GM18951 (cell line): ENCODE measurements around the gene AURKA.
"Not testable (repeated sequence)": the region's sequence is repeated elsewhere in the genome, so short reads cannot be mapped to it uniquely, and the experiment has no call there.

Experiments used
- POLR2A ChIP-seq: IDR thresholded peaks from 4 replicates; pipeline ENCODE4 v1.6.1; 2011; ENCODE audit warnings: mild to moderate bottlenecking; ENCODE audit not compliant: insufficient read length, insufficient read depth; ENCODE audit errors: extremely low read depth
- in situ Hi-C: fragments of 300-500 bp; cut with MboI; formaldehyde crosslinking; loops from one replicate; pipeline ENCODE4 v1.12.0; 2022; ENCODE audit warnings: low sequenced_read_pairs, mixed read lengths, inconsistent platforms; ENCODE audit not compliant: unreplicated experiment

Gene AURKA

DNA sequence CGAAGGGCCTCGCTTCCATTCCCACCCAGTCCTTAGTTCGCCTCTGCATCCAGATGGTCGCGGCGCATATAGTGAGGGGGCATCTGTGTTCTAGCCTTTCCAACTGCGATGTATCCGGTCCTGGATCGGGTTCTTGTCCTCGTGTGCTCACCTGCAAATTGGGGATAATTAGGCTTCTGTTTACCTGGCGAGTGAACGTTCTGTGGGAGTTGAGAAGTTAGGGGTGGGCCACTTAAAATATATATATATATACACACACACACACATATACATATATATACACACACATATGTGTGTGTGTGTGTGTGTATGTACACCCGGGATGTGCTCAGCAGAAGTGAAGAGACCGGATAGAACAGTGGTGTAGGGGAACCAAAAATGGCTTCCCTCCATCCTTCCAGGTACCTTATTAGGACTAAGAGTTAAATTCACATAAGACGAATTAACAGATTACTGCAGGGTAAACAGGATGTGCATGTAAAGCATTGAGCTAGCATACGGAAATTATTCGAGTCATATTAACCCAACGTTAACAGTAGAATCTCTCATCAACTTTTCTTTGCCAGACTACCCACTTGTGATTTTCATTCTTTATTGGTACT, 967 bp upstream of the AURKA start:
- in situ Hi-C loops = no loop called here
- TF ChIP-seq POLR2A = no peak

DNA sequence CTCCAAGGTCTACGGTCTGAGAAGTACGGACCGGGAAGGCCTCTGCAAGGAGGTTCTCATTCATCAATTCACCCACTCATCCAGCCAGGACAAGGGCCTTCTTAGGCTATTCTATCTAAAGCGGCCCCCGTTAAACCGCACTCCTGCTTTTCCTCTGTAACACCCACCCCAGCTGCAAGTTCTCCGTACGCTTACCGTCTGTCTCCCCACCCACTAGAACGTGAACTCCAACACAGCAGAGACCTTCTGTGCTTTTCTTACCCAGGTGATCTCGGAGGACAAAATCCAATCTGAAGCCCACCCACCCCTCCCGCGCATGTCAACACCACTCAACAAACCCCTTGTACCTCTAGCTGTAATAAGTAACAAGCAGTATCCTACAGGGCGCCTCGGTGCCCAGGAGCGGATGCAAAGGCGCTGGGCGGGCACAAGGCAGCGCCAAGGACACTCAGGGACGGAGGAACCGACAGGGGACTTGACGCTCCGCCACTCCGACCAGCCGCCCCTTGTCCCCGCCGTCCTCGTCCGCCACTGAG, 351 bp downstream of the AURKA start:
- TF ChIP-seq POLR2A = no peak
- in situ Hi-C loops = no loop called here

DNA sequence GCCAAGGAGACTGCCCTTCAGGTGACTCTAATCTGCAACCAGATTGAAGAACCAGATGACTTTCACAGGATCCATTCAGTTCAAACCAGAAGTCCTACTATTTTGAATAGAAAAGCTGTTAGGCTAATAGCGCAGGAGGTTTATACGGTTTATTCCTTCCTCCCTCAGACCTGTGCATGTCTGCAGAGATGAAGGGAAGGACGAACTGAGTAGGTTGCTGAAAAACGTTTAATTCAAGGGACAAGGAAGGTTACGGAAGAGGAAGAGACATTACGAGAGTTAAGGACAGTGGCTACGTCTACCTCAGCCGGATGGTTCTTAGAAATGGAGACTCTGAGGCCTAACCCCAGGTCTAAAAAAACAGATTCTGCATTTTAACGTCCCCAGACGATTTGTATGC, 978 bp downstream of the AURKA start:
- in situ Hi-C loops = no loop called here
- TF ChIP-seq POLR2A = no peak

DNA sequence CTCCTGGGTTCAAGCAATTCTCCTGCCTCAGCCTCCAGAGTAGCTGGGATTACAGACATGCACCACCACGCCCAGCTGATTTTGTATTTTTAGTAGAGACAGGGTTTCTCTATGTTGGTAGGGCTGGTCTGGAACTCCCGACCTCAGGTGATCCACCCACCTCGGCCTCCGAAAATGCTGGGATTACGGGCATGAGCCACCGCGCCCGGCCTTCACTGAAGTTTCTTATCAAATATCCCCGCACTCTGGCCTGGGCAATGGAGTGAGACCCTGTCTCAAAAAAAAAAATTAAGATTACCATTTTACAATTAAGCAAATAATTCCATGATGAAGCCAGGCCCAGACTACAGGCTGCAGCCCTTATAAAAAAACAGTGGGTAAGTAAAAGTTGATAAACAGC, 1.6 kb downstream of the AURKA start:
- in situ Hi-C loops = not testable (repeated sequence)

DNA sequence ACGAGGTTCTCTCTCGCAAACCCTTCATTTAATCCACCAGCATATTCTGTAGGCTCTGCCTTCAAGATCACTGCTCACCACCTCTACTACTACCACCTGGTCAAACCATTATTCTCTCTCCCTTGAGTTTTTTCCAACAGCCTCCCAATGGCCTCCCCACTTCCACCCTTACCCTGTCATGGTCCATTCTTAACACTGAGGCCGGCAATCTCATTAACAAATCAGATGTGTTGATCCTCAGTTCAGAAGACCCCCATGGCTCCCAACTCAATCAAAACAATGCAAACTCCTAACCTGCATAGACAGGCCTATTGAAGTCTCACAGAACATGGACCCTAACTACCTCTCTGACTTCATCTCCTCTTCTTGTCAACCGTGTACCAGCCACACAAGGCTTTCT, 2.2 kb downstream of the AURKA start:
- TF ChIP-seq POLR2A = no peak
- in situ Hi-C loops = no loop called here

DNA sequence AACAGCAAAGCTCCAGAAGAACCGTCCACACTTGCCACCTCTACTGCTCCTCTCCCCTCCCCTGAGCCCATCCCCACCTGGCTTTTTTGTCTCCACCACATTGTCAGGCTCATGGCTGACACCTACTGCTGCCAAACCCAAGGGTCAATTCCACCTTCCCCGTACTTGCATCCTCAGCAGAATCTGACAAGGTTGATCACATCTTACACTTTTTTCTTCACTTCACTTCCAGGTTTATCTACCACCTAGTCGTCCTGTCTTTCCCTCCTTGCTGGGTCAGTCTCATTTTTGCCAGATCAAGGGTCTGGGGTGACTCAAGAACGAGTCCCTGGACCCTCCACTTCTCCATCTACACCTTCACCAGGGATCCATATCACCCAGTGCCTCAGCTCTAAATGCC, 3.1 kb downstream of the AURKA start:
- TF ChIP-seq POLR2A = no peak
- in situ Hi-C loops = no loop called here

DNA sequence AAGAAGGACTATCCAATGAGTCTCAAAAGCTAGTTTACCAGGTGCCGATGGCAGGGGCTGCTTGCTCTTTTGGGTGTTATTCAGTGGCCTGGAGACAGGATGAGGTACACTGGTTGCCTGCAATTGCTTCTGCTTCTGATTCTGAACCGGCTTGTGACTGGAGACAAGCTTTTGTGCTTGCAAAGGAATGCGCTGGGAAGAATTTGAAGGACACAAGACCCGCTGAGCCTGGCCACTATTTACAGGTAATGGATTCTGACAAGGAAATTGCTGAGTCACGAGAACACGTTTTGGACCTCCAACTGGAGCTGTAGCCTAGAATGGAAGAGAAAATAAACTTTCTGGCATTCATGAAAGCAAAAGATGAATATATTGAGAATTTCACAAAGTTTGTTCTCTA, 5.8 kb downstream of the AURKA start:
- TF ChIP-seq POLR2A = no peak
- in situ Hi-C loops = no loop called here

DNA sequence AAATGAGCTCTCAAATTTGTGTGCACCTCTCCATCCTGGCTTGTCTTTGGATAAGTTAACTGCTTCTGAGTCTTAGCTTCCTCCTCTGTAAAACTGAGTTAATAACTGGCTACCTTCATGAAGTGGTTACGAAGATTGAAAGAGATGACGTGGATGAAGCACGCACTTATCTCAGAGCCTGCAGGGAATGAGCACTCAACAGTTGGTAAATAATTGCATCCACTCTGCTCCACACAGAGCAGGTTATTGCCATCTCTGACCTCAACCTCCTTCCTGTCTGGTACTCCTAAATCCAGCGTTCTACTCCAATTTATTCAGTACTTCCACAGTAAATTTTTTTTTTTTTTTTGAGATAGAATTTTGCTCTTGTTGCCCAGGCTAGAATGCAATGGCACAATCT, 6.9 kb downstream of the AURKA start:
- TF ChIP-seq POLR2A = no peak
- in situ Hi-C loops = no loop called here

DNA sequence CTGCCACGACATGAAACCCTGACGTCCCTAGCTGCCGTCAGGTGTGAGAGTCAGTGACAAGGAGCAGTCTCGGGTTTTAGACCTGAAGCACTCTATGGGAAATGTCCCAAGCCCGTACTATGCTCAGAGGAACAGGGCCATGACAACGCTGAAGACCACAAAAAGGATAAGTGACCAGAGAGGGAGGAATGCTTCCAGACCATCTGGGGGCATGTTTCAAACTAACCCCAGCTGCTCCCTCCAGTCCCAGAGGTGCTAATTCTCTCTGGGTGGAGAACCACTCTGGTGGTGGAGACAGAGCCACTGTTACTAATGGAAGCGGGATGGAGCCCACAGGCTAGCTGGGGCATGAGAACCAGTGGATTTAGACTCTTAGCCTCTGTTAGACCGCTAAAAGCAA, 8.7 kb downstream of the AURKA start:
- in situ Hi-C loops = no loop called here
- TF ChIP-seq POLR2A = no peak

DNA sequence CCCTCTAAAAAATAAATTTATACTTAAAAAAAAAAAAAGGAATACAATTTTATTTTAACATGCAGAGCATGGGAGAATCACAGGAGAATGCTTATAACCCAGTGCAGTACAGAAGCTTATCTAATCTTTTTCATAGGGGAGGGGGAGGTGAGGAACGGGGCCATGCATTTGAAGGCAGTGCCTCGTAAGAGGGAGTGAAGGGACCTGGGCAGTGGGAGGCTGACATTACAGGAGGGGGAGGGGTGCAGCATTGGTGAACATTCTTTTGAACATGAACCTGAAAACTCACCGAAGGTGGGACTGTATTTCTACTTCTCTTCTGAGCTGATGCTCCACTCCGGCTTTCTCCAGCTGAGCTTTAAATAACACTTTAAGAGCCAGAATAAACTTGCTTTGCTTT, 9.3 kb downstream of the AURKA start:
- in situ Hi-C loops = no loop called here
- TF ChIP-seq POLR2A = no peak

DNA sequence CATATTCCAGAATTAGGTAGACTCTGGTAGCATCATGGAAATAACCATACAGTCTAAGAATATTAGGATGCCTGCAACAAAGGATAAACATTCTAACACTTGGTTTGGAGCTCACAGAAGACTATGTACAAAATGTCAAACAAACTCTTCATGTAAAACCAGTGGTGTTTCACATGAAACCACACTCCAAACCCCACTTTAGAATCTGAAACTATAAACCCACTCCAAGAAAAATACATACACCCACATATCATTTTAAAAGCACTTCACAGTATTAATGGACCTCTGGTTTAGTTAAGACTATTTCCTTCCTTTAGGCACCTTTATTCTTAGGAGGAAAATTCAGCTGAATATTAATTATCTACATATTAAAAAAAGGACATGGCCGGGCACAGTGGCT, 10.5 kb downstream of the AURKA start:
- in situ Hi-C loops = no loop called here

DNA sequence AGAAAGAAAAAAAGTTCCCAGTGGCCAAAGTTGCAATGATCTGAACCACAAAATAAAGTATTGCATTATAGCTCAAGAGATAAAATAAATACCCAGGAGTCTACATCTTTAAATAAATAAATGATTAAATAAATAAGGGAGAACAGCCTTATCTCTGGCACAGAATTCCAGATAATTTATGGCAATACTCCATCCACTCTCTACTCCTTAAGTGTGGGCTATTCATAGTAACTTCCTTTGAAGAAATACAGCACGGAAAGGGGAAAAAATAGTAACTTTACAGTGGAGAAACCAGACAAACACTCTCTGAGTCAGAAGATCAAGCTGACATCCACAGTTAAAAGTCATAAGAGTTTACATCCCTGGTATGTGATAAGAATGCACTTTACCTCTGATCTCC, 11.6 kb downstream of the AURKA start:
- TF ChIP-seq POLR2A = no peak
- in situ Hi-C loops = no loop called here

More for the DNA sequence above, 10.5 kb downstream of the AURKA start:
- TF ChIP-seq POLR2A = no peak

DNA sequence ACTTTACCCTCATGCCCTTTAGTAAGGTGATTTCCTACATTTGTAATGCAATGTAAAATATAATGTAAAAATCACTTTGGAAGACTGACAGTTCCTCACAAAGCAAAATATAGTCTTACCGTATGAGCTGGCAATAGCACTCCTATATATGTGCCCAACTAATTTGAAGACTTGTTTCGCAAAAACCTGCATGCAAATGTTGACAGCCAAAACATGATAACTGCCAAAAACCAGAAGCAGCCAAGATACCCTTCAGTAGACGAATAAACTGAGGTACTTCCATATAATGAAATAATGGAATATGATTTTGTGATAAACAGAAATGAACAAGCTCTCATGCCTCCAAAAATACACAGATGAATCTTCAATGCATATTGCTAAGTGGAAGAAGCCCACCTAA, 13.6 kb downstream of the AURKA start:
- TF ChIP-seq POLR2A = no peak
- in situ Hi-C loops = no loop called here

DNA sequence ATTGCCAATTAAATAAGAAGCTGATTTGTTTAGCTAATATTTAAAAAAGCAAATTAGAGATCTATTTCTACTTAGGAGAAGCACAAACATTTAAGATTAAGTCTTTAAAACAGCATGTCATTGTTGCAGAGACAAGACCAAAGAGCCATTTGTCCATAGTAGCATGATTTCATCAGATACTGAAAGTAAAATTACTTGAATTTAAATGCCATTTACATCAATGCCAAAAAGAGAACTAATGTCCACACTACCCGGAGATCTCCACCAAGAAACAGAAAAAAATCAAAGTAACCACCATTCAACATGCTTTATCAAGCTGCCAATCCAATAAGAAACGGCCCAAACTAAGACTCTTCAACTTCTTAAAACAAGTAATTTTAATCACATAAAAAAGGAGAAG, 15.7 kb downstream of the AURKA start:
- in situ Hi-C loops = no loop called here
- TF ChIP-seq POLR2A = no peak

DNA sequence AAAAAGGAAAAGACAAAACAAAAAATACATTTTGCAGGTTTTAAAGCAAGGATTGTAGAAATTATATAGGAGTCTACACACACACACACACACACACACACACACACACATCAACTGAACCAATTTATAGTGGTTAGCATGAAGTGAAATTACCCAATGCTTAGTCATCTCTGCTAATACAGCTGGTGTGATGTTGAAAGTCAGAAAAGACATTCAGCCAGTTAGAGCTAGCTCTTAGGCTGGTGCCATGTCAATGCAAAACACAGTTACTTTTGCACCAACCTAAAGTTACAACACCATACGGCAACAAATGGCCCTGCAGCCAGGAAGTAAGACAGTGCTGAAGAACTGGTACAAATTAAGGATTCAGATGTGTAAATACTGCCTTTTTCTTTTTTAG, 18.1 kb downstream of the AURKA start:
- no peak for TF ChIP-seq POLR2A
- in situ Hi-C loops = no loop called here
